ENCODE measurements around the gene TNFSF4.
"Not testable (repeated sequence)": the region's sequence is repeated elsewhere in the genome, so short reads cannot be mapped to it uniquely, and the experiment has no call there.

TNFSF4 gene

DNA sequence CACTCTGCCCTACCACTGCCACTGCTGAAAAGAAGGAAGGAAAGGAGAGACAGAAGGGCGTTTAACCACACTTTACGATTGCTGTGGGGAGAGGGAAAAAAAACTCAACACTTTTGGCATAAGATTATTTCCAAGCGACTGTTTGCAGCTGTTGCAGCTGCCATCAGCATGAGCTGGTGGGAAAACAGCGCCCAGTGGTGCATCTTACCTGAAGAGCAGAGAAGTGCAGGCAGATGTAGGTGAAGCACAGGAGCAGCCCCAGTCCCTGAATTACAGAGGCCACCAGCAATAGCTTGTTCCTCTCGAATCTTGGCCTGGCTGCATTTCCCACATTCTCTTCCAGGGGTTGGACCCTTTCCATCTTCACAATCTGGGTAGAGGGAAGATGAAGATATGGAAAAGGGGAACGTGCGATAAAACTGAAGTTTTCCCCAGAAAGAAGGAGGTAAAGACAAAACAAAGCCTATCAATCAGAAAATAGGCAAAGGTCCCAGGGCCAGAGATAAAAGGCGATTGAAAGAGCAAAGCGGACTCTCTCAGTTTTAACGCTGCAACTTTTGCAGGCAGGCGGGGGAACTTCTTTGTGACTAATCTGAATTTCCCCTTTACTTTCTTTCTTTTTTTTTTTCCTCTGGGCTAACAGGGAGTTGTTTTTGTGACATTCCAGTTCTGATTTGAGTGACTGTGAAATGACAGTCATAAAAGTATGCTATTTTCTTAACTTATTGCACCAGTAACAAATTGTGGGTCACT, at the start of gene TNFSF4:
Gene TNFSF4, minus strand, starts transcription at position 516 of the 753 bp plus-strand sequence. Its CDS starts 155 bp downstream, at position 361.
- peak in 1 of 4 experiments; percentile 26 for DNase-seq (ENCODE audit: low read depth in 4 of 4, low spot score in 1 of 4)

DNA sequence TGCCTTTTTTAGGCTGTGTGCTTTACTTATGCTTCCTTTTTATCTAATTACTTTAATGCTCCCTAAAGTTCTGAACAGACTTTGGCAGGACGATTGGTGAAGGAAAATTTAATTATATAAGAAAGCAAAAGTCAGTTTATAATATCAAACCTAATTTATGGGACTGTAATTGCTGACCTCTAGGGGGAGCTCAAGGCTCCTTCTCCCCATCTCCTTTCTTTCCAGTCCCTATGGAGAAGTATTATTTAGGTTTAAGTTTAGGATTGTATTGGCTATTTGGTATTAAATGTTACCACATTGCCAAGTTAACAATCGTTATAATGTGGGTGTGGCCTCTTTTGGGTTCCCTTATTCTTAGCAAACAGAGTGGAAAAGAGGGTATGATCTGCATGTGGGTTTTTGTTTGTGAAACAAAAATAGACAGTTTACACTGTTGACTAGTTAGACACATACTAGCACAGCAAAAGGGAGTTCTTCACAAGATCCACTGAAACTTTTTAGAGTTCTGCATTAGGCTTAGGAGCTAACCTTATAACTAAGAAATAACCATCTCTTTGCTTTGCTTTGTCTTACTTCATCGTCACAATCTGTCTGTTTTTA, 48.2 kb upstream of the TNFSF4 start:
- no peak for DNase-seq (ENCODE audit: low read depth in 4 of 4, low spot score in 1 of 4)

GRCh38 chr1:173253046-173253445, 45.9 kb upstream of the TNFSF4 start:
- DNase-seq (ENCODE audit: low read depth in 4 of 4, low spot score in 1 of 4): no peak

GRCh38 chr1:173249349-173249748, 42.2 kb upstream of the TNFSF4 start:
- DNase-seq (ENCODE audit: low read depth in 4 of 4, low spot score in 1 of 4): no peak

- DNase-seq (ENCODE audit: low read depth in 4 of 4, low spot score in 1 of 4): no peak
Observed at GRCh38 chr1:173248247-173248940, 41.3 kb upstream of the TNFSF4 start.

- no peak for DNase-seq (ENCODE audit: low read depth in 4 of 4, low spot score in 1 of 4)
Observed at GRCh38 chr1:173245892-173246291, 38.8 kb upstream of the TNFSF4 start.

DNA sequence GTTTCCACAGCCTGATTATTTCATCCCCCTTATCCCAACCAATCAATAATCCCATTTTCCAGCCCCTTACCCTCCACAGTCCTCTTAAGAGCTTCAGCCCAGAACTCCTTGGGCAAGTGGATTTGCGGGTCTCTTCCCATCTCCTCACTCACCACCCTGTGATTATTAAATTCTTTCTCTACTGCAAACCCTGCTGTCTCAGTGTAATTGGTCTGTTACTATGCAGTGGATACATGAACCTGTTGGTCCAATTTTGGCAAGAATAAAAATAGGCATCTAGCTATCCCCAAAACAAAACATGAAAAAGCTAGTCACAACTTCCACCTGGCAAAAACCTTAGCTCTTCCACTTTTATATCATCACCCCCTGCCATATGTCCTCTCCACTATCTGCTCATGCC, 36.2 kb upstream of the TNFSF4 start:
- no peak for DNase-seq (ENCODE audit: low read depth in 4 of 4, low spot score in 1 of 4)

- no peak for DNase-seq (ENCODE audit: low read depth in 4 of 4, low spot score in 1 of 4)
Observed at GRCh38 chr1:173241528-173242347, 34.6 kb upstream of the TNFSF4 start.

DNA sequence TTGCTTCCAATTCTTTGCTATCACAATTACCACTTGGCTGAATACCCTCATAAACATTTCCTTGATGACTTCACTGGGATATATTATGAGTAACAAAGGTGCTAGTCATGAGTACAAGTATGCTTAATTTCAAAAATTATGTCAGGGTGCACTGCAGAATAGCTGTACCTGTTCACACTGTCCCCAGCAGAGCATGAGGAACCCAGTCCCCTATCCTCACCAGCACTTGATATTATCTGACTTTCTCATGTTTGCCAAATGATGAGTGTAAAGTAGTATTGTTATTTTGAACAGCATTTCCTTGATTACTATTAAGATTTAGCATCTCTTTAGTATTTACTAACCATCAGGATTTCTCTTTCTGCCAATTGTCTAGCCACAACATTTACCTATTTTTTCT, 33.5 kb upstream of the TNFSF4 start:
- DNase-seq (ENCODE audit: low read depth in 4 of 4, low spot score in 1 of 4): no peak

DNA sequence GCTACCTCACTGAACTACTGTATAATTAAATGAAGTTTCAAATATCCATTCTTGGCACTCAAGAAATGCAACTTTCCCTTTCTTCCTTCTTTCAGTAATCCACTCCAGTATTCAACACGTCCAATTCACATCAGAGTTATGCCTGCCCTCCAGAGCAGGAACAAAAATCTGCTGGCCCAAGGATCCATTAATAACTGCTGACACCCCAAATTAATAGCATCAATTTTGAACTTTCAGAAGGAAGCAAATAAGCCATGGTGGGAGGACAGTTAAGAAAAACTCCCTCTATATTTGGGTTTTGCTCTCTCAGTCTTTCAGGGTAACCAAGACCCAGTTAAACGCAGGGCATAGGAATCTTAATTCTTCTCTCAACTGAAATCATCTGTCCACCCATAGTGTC, 31.9 kb upstream of the TNFSF4 start:
- DNase-seq (ENCODE audit: low read depth in 4 of 4, low spot score in 1 of 4): no peak

DNA sequence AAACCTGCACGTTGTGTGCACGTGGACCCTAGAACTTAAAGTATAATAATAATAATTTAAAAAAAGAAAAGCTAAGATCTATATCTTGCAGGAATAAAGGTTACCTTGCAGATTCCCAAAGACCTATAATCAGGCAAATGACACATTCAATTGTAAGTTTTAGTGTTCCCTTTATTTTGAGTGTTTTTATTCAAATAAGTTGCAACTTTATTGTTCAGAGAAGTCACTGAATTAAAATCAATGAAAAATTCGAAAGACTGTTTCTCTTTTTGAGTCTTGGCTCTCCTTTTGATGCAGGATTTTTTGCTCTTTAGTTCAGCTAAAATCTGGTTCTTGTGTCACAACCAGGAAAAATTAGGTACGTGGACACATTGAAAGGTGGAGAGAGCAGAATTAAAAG, 27.8 kb upstream of the TNFSF4 start:
- DNase-seq (ENCODE audit: low read depth in 4 of 4, low spot score in 1 of 4): no peak

GRCh38 chr1:173234434-173234833, 27.3 kb upstream of the TNFSF4 start:
- not testable (repeated sequence) for DNase-seq (ENCODE audit: low read depth in 4 of 4, low spot score in 1 of 4)

- DNase-seq (ENCODE audit: low read depth in 4 of 4, low spot score in 1 of 4): not testable (repeated sequence)
Observed at GRCh38 chr1:173229031-173229430, 21.9 kb upstream of the TNFSF4 start.

GRCh38 chr1:173224949-173225348, 17.8 kb upstream of the TNFSF4 start:
- no peak for DNase-seq (ENCODE audit: low read depth in 4 of 4, low spot score in 1 of 4)

DNA sequence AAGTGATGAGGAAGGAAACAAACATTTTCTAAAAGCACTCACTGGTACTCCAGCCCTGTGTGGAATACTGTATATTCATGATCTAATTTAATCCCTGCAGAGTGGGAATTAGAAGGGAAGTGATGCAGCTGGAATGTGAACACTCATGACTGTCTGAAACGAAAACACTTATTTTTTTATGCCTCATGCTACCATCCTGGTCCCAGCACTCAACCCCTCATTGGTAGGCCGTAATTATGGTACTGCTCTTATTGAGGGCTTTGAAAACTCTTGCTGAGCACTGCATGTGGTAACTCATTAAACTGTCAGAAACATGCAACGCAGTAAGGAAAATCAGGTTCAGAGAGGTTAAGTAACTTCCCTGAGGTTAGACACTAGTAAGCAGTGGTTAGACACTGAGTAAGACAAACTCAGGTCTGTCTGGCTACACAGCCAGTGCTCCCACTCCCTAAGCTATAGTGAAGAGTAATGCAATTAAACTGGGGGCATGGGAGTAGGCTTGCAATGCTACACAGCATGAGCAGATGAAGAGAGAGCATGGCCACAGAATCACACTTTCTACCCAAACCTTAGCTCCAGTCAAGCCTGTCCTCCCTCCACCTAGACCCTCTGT, 17.3 kb upstream of the TNFSF4 start:
- DNase-seq (ENCODE audit: low read depth in 4 of 4, low spot score in 1 of 4): no peak

DNA sequence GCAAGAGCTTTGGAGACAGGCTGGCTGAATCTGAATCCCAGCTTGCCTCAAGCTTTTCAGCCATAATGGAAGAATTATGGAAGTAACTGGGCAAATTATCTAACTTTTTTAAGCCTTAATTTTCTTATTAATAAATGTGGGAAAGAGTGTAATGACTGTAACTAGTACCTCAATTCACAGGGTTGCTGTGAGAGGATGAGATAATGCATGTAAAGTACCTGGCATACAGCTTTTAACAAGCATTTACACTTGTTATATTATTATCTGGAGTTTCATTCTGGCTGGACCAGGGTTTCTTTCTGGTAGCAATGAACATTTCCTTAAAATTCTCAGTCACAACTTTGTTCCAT, 15.9 kb upstream of the TNFSF4 start:
- no peak for DNase-seq (ENCODE audit: low read depth in 4 of 4, low spot score in 1 of 4)

DNA sequence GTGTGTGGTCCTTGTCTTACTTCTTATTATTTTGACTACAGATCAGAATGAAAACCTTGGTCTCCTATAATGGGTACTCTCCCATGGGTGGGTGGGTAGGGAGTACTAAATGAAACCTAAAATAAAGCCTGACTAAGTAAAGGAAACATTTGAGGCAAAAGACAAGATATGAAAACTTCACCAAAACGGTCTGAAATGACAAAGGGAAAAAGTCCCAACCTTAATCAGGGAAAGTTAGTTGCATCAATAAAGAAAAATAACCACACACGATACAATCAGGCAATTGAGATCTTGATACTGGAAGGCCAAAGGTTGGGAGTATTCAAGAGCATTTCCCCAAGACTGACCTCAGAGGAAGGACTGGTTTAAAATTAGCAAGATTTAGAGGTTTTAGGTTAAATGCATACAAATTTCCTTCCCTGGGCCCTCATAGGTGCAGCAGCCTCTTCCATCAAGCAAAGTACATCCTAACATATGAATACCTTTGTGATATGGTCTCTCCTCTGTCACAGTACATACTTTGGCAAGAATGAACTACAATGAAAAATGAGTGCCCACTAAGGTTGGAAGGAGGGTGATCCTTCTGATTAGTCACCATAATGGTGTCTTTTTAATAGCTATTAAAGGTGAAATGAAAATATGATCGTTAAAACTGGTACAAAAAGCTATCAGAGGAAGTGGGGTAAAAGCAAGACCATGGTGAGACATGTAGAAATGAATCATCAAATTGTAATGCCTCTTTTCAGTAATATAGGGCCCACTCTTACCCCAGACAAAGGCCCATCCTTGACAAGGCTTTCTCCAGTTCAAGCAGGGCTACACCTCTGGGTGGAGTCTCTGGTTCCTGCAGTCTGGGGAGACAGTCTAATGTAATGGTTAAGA, 15.3 kb upstream of the TNFSF4 start:
- DNase-seq (ENCODE audit: low read depth in 4 of 4, low spot score in 1 of 4): no peak

GRCh38 chr1:173220157-173220556, 13.0 kb upstream of the TNFSF4 start:
- DNase-seq (ENCODE audit: low read depth in 4 of 4, low spot score in 1 of 4): no peak

GRCh38 chr1:173213665-173214064, 6.5 kb upstream of the TNFSF4 start:
- DNase-seq (ENCODE audit: low read depth in 4 of 4, low spot score in 1 of 4): no peak

GRCh38 chr1:173212952-173213491, 5.9 kb upstream of the TNFSF4 start:
- no peak for DNase-seq (ENCODE audit: low read depth in 4 of 4, low spot score in 1 of 4)

Data from stimulated activated CD4-positive, alpha-beta T cell treated with anti-CD3 and anti-CD28 coated beads, Interleukin-1b, Interleukin-23, amount 100 ng/mL, for 24 hours (primary cell).